ENCODE measurements around the gene ARHGEF4.
"Not testable (repeated sequence)": the region's sequence is repeated elsewhere in the genome, so short reads cannot be mapped to it uniquely, and the experiment has no call there.

Gene ARHGEF4

GRCh38 chr2:130891966-130892365 lies 55.3 kb downstream of the ARHGEF4 start:
- no peak for DNase-seq

- DNase-seq, result no peak
These were observed 56.4 kb downstream of the ARHGEF4 start for GRCh38 chr2:130892793-130893785.

- no peak for DNase-seq
These were observed 57.7 kb downstream of the ARHGEF4 start for GRCh38 chr2:130894326-130894942.

GRCh38 chr2:130896813-130897212 lies 60.1 kb downstream of the ARHGEF4 start:
- DNase-seq, result no peak

- DNase-seq, result no peak
These were observed 61.8 kb downstream of the ARHGEF4 start for GRCh38 chr2:130898553-130898952.

- no peak for DNase-seq
These were observed 62.6 kb downstream of the ARHGEF4 start for GRCh38 chr2:130899306-130899705.

- no peak for DNase-seq
These were observed 64.3 kb downstream of the ARHGEF4 start for GRCh38 chr2:130901061-130901460.

GRCh38 chr2:130901626-130902025 lies 64.9 kb downstream of the ARHGEF4 start:
- DNase-seq, result not testable (repeated sequence)

GRCh38 chr2:130908832-130909231 lies 72.1 kb downstream of the ARHGEF4 start:
- no peak for DNase-seq

GRCh38 chr2:130910931-130911330 lies 74.2 kb downstream of the ARHGEF4 start:
- DNase-seq, result no peak

- no peak for DNase-seq
These were observed 74.8 kb downstream of the ARHGEF4 start for GRCh38 chr2:130911482-130911881.

GRCh38 chr2:130911996-130912395 lies 75.3 kb downstream of the ARHGEF4 start:
- DNase-seq, result no peak

- DNase-seq, result no peak
These were observed 75.8 kb downstream of the ARHGEF4 start for GRCh38 chr2:130912471-130912870.

GRCh38 chr2:130913891-130914290 lies 77.2 kb downstream of the ARHGEF4 start:
- peak; percentile 14 for DNase-seq

- DNase-seq, result no peak
These were observed 78.4 kb downstream of the ARHGEF4 start for GRCh38 chr2:130915149-130915548.

GRCh38 chr2:130915595-130916437 lies 79.1 kb downstream of the ARHGEF4 start:
- no peak for DNase-seq

- DNase-seq, result no peak
These were observed 79.7 kb downstream of the ARHGEF4 start for GRCh38 chr2:130916438-130916705.

- no peak for DNase-seq
These were observed 80.4 kb downstream of the ARHGEF4 start for GRCh38 chr2:130917006-130917688.

GRCh38 chr2:130918393-130918792 lies 81.7 kb downstream of the ARHGEF4 start:
- no peak for DNase-seq

- DNase-seq, result peak; percentile 86
These were observed 83.9 kb downstream of the ARHGEF4 start for GRCh38 chr2:130920415-130921163.

- no peak for DNase-seq
These were observed 84.4 kb downstream of the ARHGEF4 start for GRCh38 chr2:130921164-130921476.

GRCh38 chr2:130922417-130922816 lies 85.7 kb downstream of the ARHGEF4 start:
- DNase-seq, result no peak

Data from NCI-H510A treated with DMSO at 0.1 percent for 48 hours (cell line).